ENCODE results near the gene RHBDF2.

- no peak for TF ChIP-seq CTCF (IDR thresholded peaks at IDR 0.05)
- TF ChIP-seq TEAD1 (CRISPR knock-in tag; IDR thresholded peaks at IDR 0.05) = no peak
- no peak for TF ChIP-seq SP1 (CRISPR knock-in tag; conservative IDR thresholded peaks at IDR 0.05)
- no peak for TF ChIP-seq ZNF138 (CRISPR knock-in tag; conservative IDR thresholded peaks at IDR 0.05)
- no peak for TF ChIP-seq GABPB1 (CRISPR knock-in tag; IDR thresholded peaks at IDR 0.05)
- no peak for TF ChIP-seq AFF4 (CRISPR knock-in tag; IDR thresholded peaks at IDR 0.05; ENCODE audit: borderline replicate concordance)
- no peak for TF ChIP-seq ZBTB21 (CRISPR knock-in tag; IDR thresholded peaks at IDR 0.05; ENCODE audit: borderline replicate concordance)
- TF ChIP-seq USF2 (CRISPR knock-in tag; IDR thresholded peaks at IDR 0.05) = no peak
- TF ChIP-seq ZNF396 (CRISPR knock-in tag; IDR thresholded peaks at IDR 0.05; ENCODE audit: borderline replicate concordance) = no peak
- no peak for TF ChIP-seq ATF6 (CRISPR knock-in tag; IDR thresholded peaks at IDR 0.05)
- TF ChIP-seq CBFB (CRISPR knock-in tag; IDR thresholded peaks at IDR 0.05; ENCODE audit: low read depth) = no peak
- TF ChIP-seq ZSCAN18 (CRISPR knock-in tag; IDR thresholded peaks at IDR 0.05) = no peak
- no peak for TF ChIP-seq JUN (CRISPR knock-in tag; IDR thresholded peaks at IDR 0.05)
- TF ChIP-seq ATF2 (CRISPR knock-in tag; IDR thresholded peaks at IDR 0.05; ENCODE audit: borderline replicate concordance, low read depth) = no peak
Measured at GRCh38 chr17:76493505-76494167, 7.6 kb downstream of the RHBDF2 start.

Measured in WTC11 (cell line).